HG03280 (cell line): ENCODE results near the gene STK11.

Experiments
- ATAC-seq: cut with Tn5 transposase; IDR thresholded peaks from one replicate; pipeline ENCODE4 v1.9.1; 2021; ENCODE audit warnings: mild to moderate bottlenecking, moderate library complexity; ENCODE audit not compliant: unreplicated experiment

Gene STK11

GRCh38 chr19:1234051-1234954 lies 28.7 kb downstream of the STK11 start:
- no peak for ATAC-seq

- no peak for ATAC-seq
Measured at GRCh38 chr19:1234955-1235380, 29.4 kb downstream of the STK11 start.

GRCh38 chr19:1235625-1236538 lies 30.3 kb downstream of the STK11 start:
- ATAC-seq, result no peak

GRCh38 chr19:1236576-1236975 lies 31.0 kb downstream of the STK11 start:
- no peak for ATAC-seq

- ATAC-seq, result no peak
Measured at GRCh38 chr19:1237027-1237659, 31.6 kb downstream of the STK11 start.

- ATAC-seq, result no peak
Measured at GRCh38 chr19:1237754-1238368, 32.3 kb downstream of the STK11 start, which contains the start of gene CBARP. CBARP (minus strand) TSS chr19:1238005; CDS start chr19:1236100, 1,905 bp downstream.

GRCh38 chr19:1238369-1239303 lies 33.1 kb downstream of the STK11 start:
- no peak for ATAC-seq

GRCh38 chr19:1239420-1239795 lies 33.8 kb downstream of the STK11 start:
- no peak for ATAC-seq

- no peak for ATAC-seq
Measured at GRCh38 chr19:1239796-1240737, 34.5 kb downstream of the STK11 start.

- ATAC-seq, result no peak
Measured at GRCh38 chr19:1240925-1241324, 35.3 kb downstream of the STK11 start.

- peak; percentile 56 for ATAC-seq
Measured at GRCh38 chr19:1241417-1242095, 36.0 kb downstream of the STK11 start, which contains the start of gene ATP5F1D. ATP5F1D (plus strand) TSS chr19:1241751; CDS start chr19:1241851, 100 bp downstream.

GRCh38 chr19:1243768-1244692 lies 38.5 kb downstream of the STK11 start:
- ATAC-seq, result no peak

- ATAC-seq, result no peak
Measured at GRCh38 chr19:1244693-1245451, 39.3 kb downstream of the STK11 start.

GRCh38 chr19:1245494-1246264 lies 40.1 kb downstream of the STK11 start:
- no peak for ATAC-seq
